Epidermal melanocyte (primary cell): ENCODE data around the gene CAPRIN1.
"Not testable (repeated sequence)": the region's sequence is repeated elsewhere in the genome, so short reads cannot be mapped to it uniquely, and the experiment has no call there.

ENCODE experiments used
- DNase-seq: peaks from one replicate; pipeline ENCODE4 v3.0.0; 2011; ENCODE audit warnings: low spot score; ENCODE audit not compliant: insufficient read length

The CAPRIN1 gene

GRCh38 chr11:34050581-34051348 lies 766 bp upstream of the CAPRIN1 start:
- DNase-seq = no peak

GRCh38 chr11:34052036-34052607 lies 591 bp downstream of the CAPRIN1 start:
- peak; percentile 82 for DNase-seq

GRCh38 chr11:34052608-34053160 lies 1.2 kb downstream of the CAPRIN1 start:
- DNase-seq = no peak

- peak; percentile 49 for DNase-seq
These were observed 1.7 kb downstream of the CAPRIN1 start for GRCh38 chr11:34053161-34053686.

- DNase-seq = not testable (repeated sequence)
These were observed 2.8 kb downstream of the CAPRIN1 start for GRCh38 chr11:34054351-34054750.

GRCh38 chr11:34055218-34056000 lies 3.9 kb downstream of the CAPRIN1 start:
- DNase-seq = no peak

- no peak for DNase-seq
These were observed 5.1 kb downstream of the CAPRIN1 start for GRCh38 chr11:34056672-34057071.

- DNase-seq = no peak
These were observed 11.7 kb downstream of the CAPRIN1 start for GRCh38 chr11:34063061-34063795.

- DNase-seq = no peak
These were observed 12.8 kb downstream of the CAPRIN1 start for GRCh38 chr11:34064291-34064690.

GRCh38 chr11:34065505-34066203 lies 14.1 kb downstream of the CAPRIN1 start:
- DNase-seq = no peak

- DNase-seq = not testable (repeated sequence)
These were observed 15.2 kb downstream of the CAPRIN1 start for GRCh38 chr11:34066766-34067165.

- DNase-seq = no peak
These were observed 16.0 kb downstream of the CAPRIN1 start for GRCh38 chr11:34067383-34068065.

GRCh38 chr11:34068111-34068510 lies 16.6 kb downstream of the CAPRIN1 start:
- no peak for DNase-seq

- not testable (repeated sequence) for DNase-seq
These were observed 19.8 kb downstream of the CAPRIN1 start for GRCh38 chr11:34071306-34071705.

GRCh38 chr11:34072041-34072440 lies 20.5 kb downstream of the CAPRIN1 start:
- no peak for DNase-seq

- DNase-seq = no peak
These were observed 21.3 kb downstream of the CAPRIN1 start for GRCh38 chr11:34072832-34073231.

- no peak for DNase-seq
These were observed 22.9 kb downstream of the CAPRIN1 start for GRCh38 chr11:34074391-34074790.

- DNase-seq = peak; percentile 64
These were observed 23.8 kb downstream of the CAPRIN1 start for GRCh38 chr11:34075178-34075820.

GRCh38 chr11:34080609-34081008 lies 29.1 kb downstream of the CAPRIN1 start:
- no peak for DNase-seq
